AG10803 (cell line): ENCODE results near the gene SLC16A6.
"Not testable (repeated sequence)": the region's sequence is repeated elsewhere in the genome, so short reads cannot be mapped to it uniquely, and the experiment has no call there.

Experiments
- DNase-seq: peaks from one replicate; pipeline ENCODE4 v3.0.0; 2010; ENCODE audit warnings: low read depth
- H3K4me3 ChIP-seq: 2 replicates; pipeline ENCODE4 v1.5.1; 2011; ENCODE audit warnings: mild to moderate bottlenecking, low read length, control low read depth
- TF ChIP-seq, protein P1 (sequence below): conservative IDR thresholded peaks from 2 replicates; pipeline ENCODE4 v1.5.1; 2011; ENCODE audit warnings: mild to moderate bottlenecking, low read length, control low read depth, inconsistent platforms

Gene SLC16A6

GRCh38 chr17:68319410-68320162, 28.7 kb upstream of the SLC16A6 start:
- no peak overlapping the region for H3K4me3 ChIP-seq
- TF ChIP-seq, protein P1, sequence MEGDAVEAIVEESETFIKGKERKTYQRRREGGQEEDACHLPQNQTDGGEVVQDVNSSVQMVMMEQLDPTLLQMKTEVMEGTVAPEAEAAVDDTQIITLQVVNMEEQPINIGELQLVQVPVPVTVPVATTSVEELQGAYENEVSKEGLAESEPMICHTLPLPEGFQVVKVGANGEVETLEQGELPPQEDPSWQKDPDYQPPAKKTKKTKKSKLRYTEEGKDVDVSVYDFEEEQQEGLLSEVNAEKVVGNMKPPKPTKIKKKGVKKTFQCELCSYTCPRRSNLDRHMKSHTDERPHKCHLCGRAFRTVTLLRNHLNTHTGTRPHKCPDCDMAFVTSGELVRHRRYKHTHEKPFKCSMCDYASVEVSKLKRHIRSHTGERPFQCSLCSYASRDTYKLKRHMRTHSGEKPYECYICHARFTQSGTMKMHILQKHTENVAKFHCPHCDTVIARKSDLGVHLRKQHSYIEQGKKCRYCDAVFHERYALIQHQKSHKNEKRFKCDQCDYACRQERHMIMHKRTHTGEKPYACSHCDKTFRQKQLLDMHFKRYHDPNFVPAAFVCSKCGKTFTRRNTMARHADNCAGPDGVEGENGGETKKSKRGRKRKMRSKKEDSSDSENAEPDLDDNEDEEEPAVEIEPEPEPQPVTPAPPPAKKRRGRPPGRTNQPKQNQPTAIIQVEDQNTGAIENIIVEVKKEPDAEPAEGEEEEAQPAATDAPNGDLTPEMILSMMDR = no peak
- DNase-seq = no peak

GRCh38 chr17:68318103-68318991, 27.4 kb upstream of the SLC16A6 start:
- TF ChIP-seq, protein P1 = no peak
- H3K4me3 ChIP-seq = no peak overlapping the region
- DNase-seq = peak; percentile 57

DNA sequence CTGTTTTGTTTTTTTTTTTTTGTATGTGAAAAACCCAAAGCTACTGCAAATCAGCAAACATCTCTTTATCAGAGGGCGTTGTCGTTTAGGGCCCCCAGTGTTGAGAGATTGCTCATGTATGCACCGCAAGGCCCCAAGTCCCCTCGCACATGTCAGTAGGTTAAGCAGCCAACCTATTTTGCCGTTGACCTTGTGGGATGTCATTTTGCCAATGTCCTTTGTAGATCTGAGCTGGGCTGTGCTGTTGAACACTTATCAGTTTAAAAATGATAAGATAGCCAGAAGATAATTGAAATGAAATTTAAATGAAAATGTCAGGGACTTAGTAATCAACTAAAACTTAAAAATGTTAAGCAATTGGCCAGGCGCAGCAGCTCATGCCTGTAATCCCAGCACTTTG, 26.5 kb upstream of the SLC16A6 start:
- TF ChIP-seq, protein P1 = no peak
- H3K4me3 ChIP-seq = no peak overlapping the region
- DNase-seq = no peak

DNA sequence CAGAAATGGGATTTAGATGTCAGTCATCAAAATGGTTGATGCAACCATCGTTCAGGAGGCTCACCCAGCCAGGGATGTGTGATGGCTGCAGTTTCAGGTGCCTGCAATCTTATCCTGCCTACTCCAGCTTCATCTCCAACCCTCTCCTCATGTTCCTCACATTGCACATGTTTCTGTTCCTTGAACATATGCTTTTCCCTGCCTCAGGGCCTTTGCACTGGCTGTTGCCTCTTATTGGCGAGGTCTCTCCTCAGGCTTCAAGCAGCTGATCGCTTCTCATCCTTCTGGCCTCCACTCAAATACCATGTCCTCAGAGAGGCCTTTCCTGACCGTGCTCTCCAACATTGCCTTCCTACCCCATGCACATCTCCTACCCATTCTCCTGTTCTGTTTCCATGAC, 25.0 kb upstream of the SLC16A6 start:
- no peak overlapping the region for H3K4me3 ChIP-seq
- TF ChIP-seq, protein P1 = no peak
- no peak for DNase-seq

GRCh38 chr17:68314916-68315535, 24.1 kb upstream of the SLC16A6 start:
- TF ChIP-seq, protein P1 = no peak
- H3K4me3 ChIP-seq = no peak overlapping the region
- no peak for DNase-seq

DNA sequence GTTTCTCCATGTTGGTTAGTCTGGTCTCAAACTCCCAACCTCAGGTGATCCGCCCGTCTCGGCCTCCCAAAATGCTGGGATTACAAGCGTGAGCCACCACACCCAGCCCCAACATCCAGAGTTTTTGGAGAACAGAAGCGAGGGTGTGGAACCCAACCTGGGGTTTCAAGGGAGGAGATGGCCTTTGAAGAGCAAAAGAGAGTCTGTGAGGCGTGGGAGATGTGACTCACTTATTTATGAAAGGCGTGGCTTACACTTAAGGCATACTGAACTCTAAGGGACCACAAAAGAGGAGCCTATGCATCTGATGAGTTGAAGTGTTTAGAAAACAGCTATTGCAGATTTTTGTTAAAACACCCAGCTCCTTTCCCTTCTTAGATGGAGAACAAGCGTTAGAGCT, 19.2 kb upstream of the SLC16A6 start:
- no peak overlapping the region for H3K4me3 ChIP-seq
- no peak for DNase-seq
- TF ChIP-seq, protein P1 = no peak

- not testable (repeated sequence) for H3K4me3 ChIP-seq, DNase-seq
Observed at GRCh38 chr17:68309066-68309670, 18.2 kb upstream of the SLC16A6 start.

DNA sequence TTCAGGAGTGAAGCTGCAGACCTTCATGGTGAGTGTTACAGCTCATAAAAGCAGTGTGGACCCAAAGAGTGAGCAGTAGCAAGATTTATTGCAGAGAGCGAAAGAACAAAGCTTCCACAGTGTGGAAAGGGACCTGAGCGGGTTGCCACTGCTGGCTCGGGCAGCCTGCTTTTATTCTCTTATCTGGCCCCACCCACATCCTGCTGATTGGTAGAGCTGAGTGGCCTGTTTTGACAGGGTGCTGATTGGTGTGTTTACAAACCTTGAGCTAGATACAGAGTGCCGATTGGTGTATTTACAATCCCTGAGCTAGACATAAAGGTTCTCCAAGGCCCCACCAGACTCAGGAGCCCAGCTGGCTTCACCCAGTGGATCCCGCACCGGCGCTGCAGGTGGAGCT, 17.6 kb upstream of the SLC16A6 start:
- H3K4me3 ChIP-seq, DNase-seq: not testable (repeated sequence)
